CD8-positive, alpha-beta memory T cell (primary cell): ENCODE measurements around the gene SAV1. TPM values are rescaled to one million over a fixed set of nuclear protein-coding genes. Genes with fewer than 3 reads are reported as not detected.

Source experiments
- CTCF ChIA-PET: fragments of 350-600 bp; sonication (Branson Sonifier 250); formaldehyde crosslinking; loops from one replicate; lab custom pipeline; 2021; ENCODE audit warnings: antibody characterized with exemption; lab: Charles Lee
- POLR2A ChIA-PET: fragments of 350-600 bp; sonication (Branson Sonifier 250); formaldehyde crosslinking; loops from one replicate; lab custom pipeline; 2021; ENCODE audit warnings: antibody characterized with exemption; lab: Charles Lee
- DNase-seq, 5 donors: peaks; one replicate each; pipeline versions ENCODE4 v3.0.0 to v3.0.0-alpha.2; 2020 to 2022; ENCODE audit warnings: mixed read lengths in 1 of 5
- H3K27ac ChIP-seq: one replicate; pipeline ENCODE4 v1.7.0; 2013; ENCODE audit warnings: low read depth, mild to moderate bottlenecking, low read length, moderate library complexity
- H3K27me3 ChIP-seq: 2 replicates; pipeline ENCODE4 v1.7.0; 2013; ENCODE audit warnings: low read length, mild to moderate bottlenecking; ENCODE audit not compliant: insufficient read depth, poor library complexity, severe bottlenecking
- H3K36me3 ChIP-seq: 2 replicates; pipeline ENCODE4 v1.7.0; 2013; ENCODE audit warnings: mild to moderate bottlenecking, low read length, moderate library complexity; ENCODE audit not compliant: insufficient read depth
- H3K4me1 ChIP-seq: 2 replicates; pipeline ENCODE4 v1.7.0; 2013; ENCODE audit warnings: mild to moderate bottlenecking, low read length, moderate library complexity; ENCODE audit not compliant: insufficient read depth
- H3K4me3 ChIP-seq: 2 replicates; pipeline ENCODE4 v1.7.0; 2013; ENCODE audit warnings: mild to moderate bottlenecking, low read length
- H3K9me3 ChIP-seq: 2 replicates; pipeline ENCODE4 v1.7.0; 2013; ENCODE audit warnings: mild to moderate bottlenecking, low read length
- H3K27ac Mint-ChIP-seq, 8 donors: one replicate each; pipeline ENCODE4 v1.8.0; 2020 to 2021; ENCODE audit warnings: mixed read lengths in 8 of 8, mild to moderate bottlenecking in 6 of 8, inconsistent platforms in 3 of 8, moderate library complexity in 3 of 8
- H3K27me3 Mint-ChIP-seq, 2 donors: one replicate each; pipeline ENCODE4 v1.8.0; 2020 to 2021; ENCODE audit warnings: mixed read lengths in 2 of 2, mild to moderate bottlenecking in 1 of 2, moderate library complexity in 1 of 2
- H3K36me3 Mint-ChIP-seq, 3 donors: one replicate each; pipeline ENCODE4 v1.8.0; 2020 to 2021; ENCODE audit warnings: mixed read lengths in 3 of 3, inconsistent platforms in 1 of 3, mild to moderate bottlenecking in 1 of 3
- H3K4me1 Mint-ChIP-seq, 3 donors: one replicate each; pipeline ENCODE4 v1.8.0; 2020 to 2021; ENCODE audit warnings: mixed read lengths in 3 of 3, inconsistent platforms in 1 of 3, mild to moderate bottlenecking in 1 of 3
- H3K4me3 Mint-ChIP-seq, 7 donors: one replicate each; pipeline ENCODE4 v1.8.0; 2020 to 2021; ENCODE audit warnings: mixed read lengths in 7 of 7, mild to moderate bottlenecking in 6 of 7, moderate library complexity in 4 of 7, inconsistent platforms in 2 of 7
- H3K9me3 Mint-ChIP-seq, 5 donors: one replicate each; pipeline ENCODE4 v1.8.0; 2020 to 2022; ENCODE audit warnings: mixed read lengths in 5 of 5, mild to moderate bottlenecking in 3 of 5, moderate library complexity in 2 of 5, inconsistent platforms in 1 of 5
- polyA plus RNA-seq: library from polyadenylated mRNA; unstranded; fragments of 300-500 nt; fragmentation: Illumina TruSeq; gene quantifications from one replicate; pipeline ENCODE4 v1.2.3, GENCODE V29; 2021
- total RNA-seq, 2 experiments: library from RNA; stranded (reverse); gene quantifications; one replicate each; pipeline ENCODE4 v1.2.3, GENCODE V29; 2021

SAV1 gene
- total and polyA plus RNA-seq, 3 experiments from 2014 or later: 12.9 to 13.9 (median 13.7) TPM

DNA sequence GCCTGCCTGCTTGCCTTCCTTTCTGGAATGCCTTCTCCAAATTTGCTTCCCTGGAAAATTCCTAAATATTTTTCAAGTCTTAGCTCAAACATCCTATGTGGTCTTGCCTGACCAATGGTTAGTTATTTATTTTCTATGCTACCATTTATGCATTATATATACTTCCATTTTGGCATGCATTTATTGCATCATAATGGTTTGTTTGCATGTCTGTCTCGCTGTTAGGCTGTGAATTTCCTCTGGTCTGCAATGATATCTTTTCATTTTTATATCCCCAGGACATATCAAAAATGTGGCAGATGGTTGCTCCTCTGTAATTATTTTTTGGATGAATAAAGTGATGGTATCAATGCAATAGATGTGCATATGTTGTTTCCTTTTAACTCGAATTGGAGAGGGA is 77.6 kb downstream of the SAV1 start:
- H3K9me3 ChIP-seq: no peaks in the 10 kb centered on the region
- DNase-seq: no peak
- H3K27ac Mint-ChIP-seq: no peak overlapping the region
- no peaks in the 10 kb centered on the region for H3K4me1 Mint-ChIP-seq
- H3K9me3 Mint-ChIP-seq: no peaks in the 10 kb centered on the region
- H3K27ac ChIP-seq: no peak overlapping the region
- peaks cover 0 to 3% (median 0%) of the 10 kb centered on the region in 3 donors for H3K36me3 Mint-ChIP-seq
- no peak overlapping the region for H3K4me3 ChIP-seq
- H3K27me3 ChIP-seq: no peaks in the 10 kb centered on the region
- no peaks in the 10 kb centered on the region for H3K36me3 ChIP-seq
- POLR2A ChIA-PET: no interaction called here
- no peaks in the 10 kb centered on the region for H3K4me1 ChIP-seq
- H3K4me3 Mint-ChIP-seq: no peak overlapping the region
- CTCF ChIA-PET: no interaction called here
- peaks cover 2 to 7% of the 10 kb centered on the region in 2 donors for H3K27me3 Mint-ChIP-seq

Other genes with a start within 250 kb of the SAV1 start
- 10 to 100 TPM; 35.2 to 36.4 TPM for gene MAP4K5, start 135.7 kb downstream of the SAV1 start, total RNA-seq
- 26.1 TPM for gene MAP4K5, start 135.7 kb downstream of the SAV1 start, polyA plus RNA-seq
- 1 to 10 TPM in 1 of 2 experiments, under 1 TPM in 1; 0.81 to 1.3 TPM for gene ATL1, start 108.2 kb downstream of the SAV1 start, total RNA-seq
- gene ATL1, start 108.2 kb downstream of the SAV1 start, polyA plus RNA-seq: 2.4 TPM
- gene NIN, start 162.9 kb upstream of the SAV1 start, total RNA-seq: 10 to 100 TPM; 73.8 to 77.8 TPM
- 64.3 TPM for gene NIN, start 162.9 kb upstream of the SAV1 start, polyA plus RNA-seq
- not detected for gene ABHD12B, start 203.7 kb upstream of the SAV1 start, total RNA-seq
- gene ABHD12B, start 203.7 kb upstream of the SAV1 start, polyA plus RNA-seq: not detected